HCT116 (cell line): ENCODE measurements around the gene RNF114. TPM values are rescaled to one million over a fixed set of nuclear protein-coding genes. Genes with fewer than 3 reads are reported as not detected.
A peak's percentile ranks its signal among the peaks of the same experiment; 100 is the strongest.

Source experiments
- ATAC-seq: fragments of 200-7000 bp; cut with Tn5 transposase; 2 replicates; pipeline ENCODE4 v1.9.1; 2020; ENCODE audit warnings: mild to moderate bottlenecking, moderate library complexity
- BruUV-seq: library from RNA; stranded (reverse); fragments of 400-500 nt; replicated peaks from 2 replicates; lab custom pipeline; 2021; lab: Mats Ljungman, UMichigan
- CTCF ChIA-PET: fragments of 300-600 bp; sonication (Branson Sonifier 250); formaldehyde crosslinking; loops from one replicate; lab custom pipeline; 2021; ENCODE audit warnings: antibody characterized with exemption; lab: Charles Lee
- POLR2A ChIA-PET: fragments of 300-600, 350-600 bp; sonication (Branson Sonifier 250); formaldehyde crosslinking; loops from one replicate; lab custom pipeline; 2021; ENCODE audit warnings: antibody characterized with exemption; lab: Charles Lee
- RAD21 ChIA-PET, 2 experiments: fragments of 300-600 bp; sonication (Branson Sonifier 250); formaldehyde crosslinking; loops; one replicate each; lab custom pipeline; 2023; ENCODE audit warnings: low total read pairs in 2 of 2; ENCODE audit not compliant: uncharacterized antibody in 2 of 2, unreplicated experiment in 2 of 2, low non-redundant PET in 1 of 2; lab: Charles Lee
- DNase-seq: peaks from one replicate; pipeline ENCODE4 v3.0.0-alpha.2; 2010; ENCODE audit warnings: low read depth, low spot score
- H2AFZ ChIP-seq: fragments of 200-600 bp; shearing (Covaris generic), sonication (generic); 2 replicates; pipeline ENCODE4 v1.6.1; 2017; ENCODE audit warnings: low read depth, mixed run types, mixed read lengths, antibody characterized with exemption, low read length; ENCODE audit not compliant: poor library complexity, severe bottlenecking
- H3K27ac ChIP-seq: 2 replicates; pipeline ENCODE4 v1.5.1; 2012; ENCODE audit warnings: low read depth, low read length
- H3K27me3 ChIP-seq: fragments of 200-600 bp; sonication (generic); 2 replicates; pipeline ENCODE4 v1.6.1; 2016; ENCODE audit warnings: mixed run types, low read length, mixed read lengths; ENCODE audit not compliant: insufficient read depth
- H3K36me3 ChIP-seq, 2 experiments: fragments of 200-500 bp in 1 of 2; fragments of 200-600 bp in 1 of 2; sonication (Bioruptor generic) in 1 of 2; sonication (generic) in 1 of 2; 2 replicates each; pipeline versions ENCODE4 v1.5.1 to v1.6.1; 2014 to 2016; ENCODE audit warnings: low read length in 2 of 2, inconsistent platforms in 1 of 2, mixed read lengths in 1 of 2, mixed run types in 1 of 2; ENCODE audit not compliant: insufficient read depth in 2 of 2, control insufficient read depth in 1 of 2
- H3K4me1 ChIP-seq, 2 experiments: fragments of 200-600 bp in 1 of 2; sonication (generic) in 1 of 2; 2 replicates each; pipeline versions ENCODE4 v1.5.1 to v1.6.1; 2012 to 2017; ENCODE audit warnings: low read length in 2 of 2, inconsistent platforms in 1 of 2, mild to moderate bottlenecking in 1 of 2, mixed read lengths in 1 of 2, mixed run types in 1 of 2, moderate library complexity in 1 of 2; ENCODE audit not compliant: insufficient read depth in 2 of 2, control insufficient read depth in 1 of 2
- H3K4me2 ChIP-seq: fragments of 200-600 bp; sonication (generic); 2 replicates; pipeline ENCODE4 v1.6.1; 2017; ENCODE audit warnings: mixed run types, low read length, mixed read lengths
- H3K4me3 ChIP-seq, 2 experiments: fragments of 200-600 bp in 1 of 2; sonication (generic) in 1 of 2; replicated peaks in 1 of 2; 2 replicates each; pipeline ENCODE4 v1.5.1; 2011 to 2016; ENCODE audit warnings: low read length in 2 of 2, control low read depth in 1 of 2, low read depth in 1 of 2, mild to moderate bottlenecking in 1 of 2, mixed read lengths in 1 of 2, mixed run types in 1 of 2
- H3K79me2 ChIP-seq: fragments of 200-600 bp; sonication (generic); 2 replicates; pipeline ENCODE4 v1.6.1; 2017; ENCODE audit warnings: mild to moderate bottlenecking, mixed run types, low read length, moderate library complexity, mixed read lengths; ENCODE audit not compliant: insufficient read depth
- H3K9ac ChIP-seq: fragments of 200-600 bp; sonication (generic); 2 replicates; pipeline ENCODE4 v1.6.1; 2016; ENCODE audit warnings: low read length, mixed read lengths
- H3K9me2 ChIP-seq: fragments of 200-600 bp; sonication (generic), shearing (Covaris generic); 2 replicates; pipeline ENCODE4 v1.6.1; 2017; ENCODE audit warnings: mixed run types, mild to moderate bottlenecking, moderate library complexity; ENCODE audit not compliant: insufficient read depth
- H3K9me3 ChIP-seq, 2 experiments: fragments of 200-500 bp in 1 of 2; fragments of 200-600 bp in 1 of 2; sonication (Bioruptor generic) in 1 of 2; sonication (generic) in 1 of 2; 2 replicates each; pipeline ENCODE4 v1.6.1; 2014 to 2017; ENCODE audit warnings: low read length in 2 of 2, mixed read lengths in 2 of 2, inconsistent platforms in 1 of 2, low read depth in 1 of 2, mild to moderate bottlenecking in 1 of 2, mixed run types in 1 of 2, moderate library complexity in 1 of 2; ENCODE audit not compliant: control insufficient read depth in 1 of 2, insufficient read depth in 1 of 2
- H4K20me1 ChIP-seq: fragments of 200-600 bp; sonication (generic), shearing (Covaris generic); 2 replicates; pipeline ENCODE4 v1.6.1; 2017; ENCODE audit warnings: mixed run types, mild to moderate bottlenecking, moderate library complexity; ENCODE audit not compliant: insufficient read depth
- ATF3 ChIP-seq: IDR thresholded peaks from 2 replicates; pipeline ENCODE4 v1.6.1; 2012
- CBX3 ChIP-seq: IDR thresholded peaks from 2 replicates; pipeline ENCODE4 v1.6.1; 2012; ENCODE audit warnings: low read depth
- EZH2phosphoT487 ChIP-seq: fragments of 200-600 bp; IDR thresholded peaks from 2 replicates; pipeline ENCODE4 v1.6.1; 2018; ENCODE audit warnings: antibody characterized with exemption, borderline replicate concordance
- POLR2A ChIP-seq: IDR thresholded peaks from 2 replicates; pipeline ENCODE4 v1.7.0; 2011; ENCODE audit warnings: borderline replicate concordance; ENCODE audit not compliant: insufficient read depth, insufficient read length; ENCODE audit errors: extremely low read depth
- RAD21 ChIP-seq: IDR thresholded peaks from 2 replicates; pipeline ENCODE4 v1.6.1; 2012; ENCODE audit warnings: low read depth, mild to moderate bottlenecking
- SP1 ChIP-seq: IDR thresholded peaks from 2 replicates; pipeline ENCODE4 v1.6.1; 2012; ENCODE audit warnings: low read depth
- TCF7L2 ChIP-seq: IDR thresholded peaks from 2 replicates; pipeline ENCODE4 v1.7.0; 2011; ENCODE audit warnings: borderline replicate concordance, inconsistent platforms; ENCODE audit not compliant: insufficient read depth, insufficient read length; ENCODE audit errors: extremely low read depth
- ZNF274 ChIP-seq: fragments of 200-500 bp; sonication (Bioruptor generic); IDR thresholded peaks from 2 replicates; pipeline ENCODE4 v1.6.1; 2014; ENCODE audit warnings: mild to moderate bottlenecking, low read depth, low read length, inconsistent platforms
- intact Hi-C: fragments of 100-400 bp; cut with micrococcal nuclease; formaldehyde crosslinking; loops from 2 replicates; pipeline ENCODE4 v1.10.0; 2022
- total RNA-seq: library from RNA; stranded (reverse); gene quantifications from one replicate; pipeline ENCODE4 v1.2.1, GENCODE V29; 2021; ENCODE audit not compliant: unreplicated experiment

The RNF114 gene
- total RNA-seq, 1 experiment from 2014 or later, result 66.8 TPM

GRCh38 chr20:49987868-49988690 lies 51.9 kb downstream of the RNF114 start:
- no TSS peak for BruUV-seq
- H2AFZ ChIP-seq, result no peak overlapping the region
- CTCF ChIA-PET, result interaction anchor here (2.3 kb wide), 1 partner anchor 9 kb away, joined by 9 read pairs; no protein-coding TSS in a partner anchor

More at GRCh38 chr20:49987868-49988690, 51.9 kb downstream of the RNF114 start:
- ATAC-seq (no peak), DNase-seq (no peak)
- Histone ChIP-seq H3K9me2 (no peaks in the 10 kb centered on the region), H3K27ac (no peak overlapping the region), H3K9me3 (no peaks in the 10 kb centered on the region), H4K20me1 (no peaks in the 10 kb centered on the region), H3K4me2 (peak overlapping the region; percentile 21; the same call in 1 of the 2 replicates), H3K4me1 (peaks cover 2 to 54% of the 10 kb centered on the region in 2 experiments; a peak in 3 of 4 replicates), H3K27me3 (no peaks in the 10 kb centered on the region), H3K36me3 (peaks cover 26 to 48% of the 10 kb centered on the region in 2 experiments), H3K9ac (peak overlapping the region; percentile 8; the same call in 1 of the 2 replicates), H3K4me3 (no peak overlapping the region), H3K79me2 (peaks cover 46% of the 10 kb centered on the region)
- POLR2A ChIA-PET, result interaction anchor here (1.0 kb wide), 1 partner anchor 11 kb away, joined by 3 read pairs; no protein-coding TSS in a partner anchor
- intact Hi-C loops, result no loop called here
- RAD21 ChIA-PET, result no interaction called here
- TF ChIP-seq RAD21, result no peak
- TF ChIP-seq ZNF274, result no peak
- no peak for TF ChIP-seq SP1
- no peak for TF ChIP-seq POLR2A
- TF ChIP-seq ATF3, result no peak
- no peak for TF ChIP-seq CBX3
- TF ChIP-seq TCF7L2, result no peak
- TF ChIP-seq EZH2phosphoT487, result no peak
